DOHH2 (cell line): ENCODE data around the gene OSR1.

ENCODE experiments used
- H3F3A ChIP-seq: fragments of 200-600 bp; sonication (generic), shearing (Covaris generic); 2 replicates; pipeline ENCODE4 v1.6.0; 2016; ENCODE audit warnings: antibody characterized with exemption, mild to moderate bottlenecking; ENCODE audit not compliant: control insufficient read depth, insufficient read depth
- H3K27ac ChIP-seq: fragments of 200-600 bp; sonication (generic); 2 replicates; pipeline ENCODE4 v1.5.1; 2014; ENCODE audit warnings: low read depth, mild to moderate bottlenecking, low read length, moderate library complexity
- H3K27me3 ChIP-seq: fragments of 200-600 bp; sonication (generic); 2 replicates; pipeline ENCODE4 v1.6.1; 2014; ENCODE audit warnings: mild to moderate bottlenecking, low read length, mixed read lengths; ENCODE audit not compliant: control insufficient read depth
- H3K36me3 ChIP-seq: fragments of 200-600 bp; sonication (generic); 2 replicates; pipeline ENCODE4 v1.6.1; 2014; ENCODE audit warnings: mild to moderate bottlenecking, low read length, moderate library complexity, mixed read lengths; ENCODE audit not compliant: control insufficient read depth
- H3K4me1 ChIP-seq: fragments of 200-600 bp; sonication (generic); 2 replicates; pipeline ENCODE4 v1.6.1; 2014; ENCODE audit warnings: mild to moderate bottlenecking, low read length, mixed read lengths; ENCODE audit not compliant: control insufficient read depth
- H3K4me2 ChIP-seq: fragments of 200-600 bp; sonication (generic); 2 replicates; pipeline ENCODE4 v1.6.0; 2014; ENCODE audit warnings: mild to moderate bottlenecking, low read length, moderate library complexity
- H3K4me3 ChIP-seq: fragments of 200-600 bp; sonication (generic); 2 replicates; pipeline ENCODE4 v1.5.1; 2014; ENCODE audit warnings: mild to moderate bottlenecking, low read length, mixed read lengths
- H3K79me2 ChIP-seq: fragments of 200-600 bp; sonication (generic); 2 replicates; pipeline ENCODE4 v1.6.1; 2014; ENCODE audit warnings: mild to moderate bottlenecking, low read length, mixed read lengths; ENCODE audit not compliant: control insufficient read depth
- H3K9me2 ChIP-seq: fragments of 200-600 bp; sonication (generic); replicated peaks from 2 replicates; pipeline ENCODE4 v1.6.1; 2014; ENCODE audit warnings: mild to moderate bottlenecking, low read length, mixed read lengths; ENCODE audit not compliant: control insufficient read depth
- H3K9me3 ChIP-seq: fragments of 200-600 bp; sonication (generic); 2 replicates; pipeline ENCODE4 v1.6.1; 2014; ENCODE audit warnings: antibody characterized with exemption, low read length, mixed read lengths; ENCODE audit not compliant: control insufficient read depth, insufficient read depth
- H4K20me1 ChIP-seq: fragments of 200-600 bp; sonication (generic); 2 replicates; pipeline ENCODE4 v1.6.0; 2014; ENCODE audit warnings: low read depth, mild to moderate bottlenecking, antibody characterized with exemption, low read length, moderate library complexity; ENCODE audit not compliant: control insufficient read depth, insufficient read depth
- CTCF ChIP-seq: fragments of 200-600 bp; sonication (generic); IDR thresholded peaks from one replicate; pipeline ENCODE4 v1.5.1; 2014; ENCODE audit warnings: antibody characterized with exemption, mild to moderate bottlenecking, low read depth, low read length; ENCODE audit not compliant: poor library complexity, severe bottlenecking
- EZH2phosphoT487 ChIP-seq: fragments of 200-600 bp; sonication (generic); IDR thresholded peaks from 2 replicates; pipeline ENCODE4 v1.6.1; 2017; ENCODE audit warnings: borderline replicate concordance, mild to moderate bottlenecking, antibody characterized with exemption, low read length, moderate library complexity, mixed read lengths

Gene OSR1

GRCh38 chr2:19330436-19330835, 28.0 kb downstream of the OSR1 start:
- no peaks in the 10 kb centered on the region for H3K4me1 ChIP-seq
- no peaks in the 10 kb centered on the region for H3K79me2 ChIP-seq
- H3K27ac ChIP-seq, result no peak overlapping the region
- H3K4me3 ChIP-seq, result no peak overlapping the region
- no peak overlapping the region for H3K4me2 ChIP-seq
- H3K9me2 ChIP-seq, result no peaks in the 10 kb centered on the region
- no peaks in the 10 kb centered on the region; the same call in 1 of the 2 replicates for H3K27me3 ChIP-seq
- no peaks in the 10 kb centered on the region for H3F3A ChIP-seq
- no peaks in the 10 kb centered on the region for H4K20me1 ChIP-seq
- no peaks in the 10 kb centered on the region for H3K9me3 ChIP-seq
- TF ChIP-seq CTCF (no peak), EZH2phosphoT487 (no peak)
- no peaks in the 10 kb centered on the region for H3K36me3 ChIP-seq

GRCh38 chr2:19329445-19329844, 29.0 kb downstream of the OSR1 start:
- no peak overlapping the region for H3K27ac ChIP-seq
- H3K9me3 ChIP-seq, result no peaks in the 10 kb centered on the region
- no peaks in the 10 kb centered on the region for H3K9me2 ChIP-seq
- H3K27me3 ChIP-seq, result no peaks in the 10 kb centered on the region; the same call in 1 of the 2 replicates
- H3K4me1 ChIP-seq, result no peaks in the 10 kb centered on the region
- no peaks in the 10 kb centered on the region for H3F3A ChIP-seq
- TF ChIP-seq CTCF, result no peak
- no peak for TF ChIP-seq EZH2phosphoT487
- no peaks in the 10 kb centered on the region for H3K79me2 ChIP-seq
- H3K36me3 ChIP-seq, result no peaks in the 10 kb centered on the region
- no peaks in the 10 kb centered on the region for H4K20me1 ChIP-seq
- no peak overlapping the region for H3K4me2 ChIP-seq
- H3K4me3 ChIP-seq, result no peak overlapping the region

DNA sequence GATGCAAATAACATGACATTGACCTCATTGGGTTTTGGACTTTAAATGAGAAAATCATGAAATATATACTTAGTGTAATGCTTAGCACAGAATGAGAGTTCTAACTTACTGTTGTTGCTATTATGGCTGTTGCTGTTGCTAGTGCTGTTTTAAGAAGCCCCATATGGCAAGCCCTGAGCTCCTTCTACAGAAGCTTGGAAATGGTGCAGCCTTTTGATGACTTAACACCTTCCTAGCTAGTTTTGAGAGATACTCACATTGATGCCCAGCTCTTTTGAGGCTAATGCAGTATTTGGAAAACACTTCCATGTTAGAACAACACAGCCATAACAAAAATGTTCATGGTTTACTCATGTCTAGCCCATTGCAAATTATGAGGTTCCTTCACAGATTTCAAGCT, 30.9 kb downstream of the OSR1 start:
- no peak overlapping the region for H3K4me2 ChIP-seq
- no peaks in the 10 kb centered on the region for H3K4me1 ChIP-seq
- H3K79me2 ChIP-seq, result no peaks in the 10 kb centered on the region
- no peaks in the 10 kb centered on the region; the same call in 1 of the 2 replicates for H3K27me3 ChIP-seq
- no peak overlapping the region for H3K4me3 ChIP-seq
- no peaks in the 10 kb centered on the region for H3F3A ChIP-seq
- no peaks in the 10 kb centered on the region for H4K20me1 ChIP-seq
- H3K9me2 ChIP-seq, result no peaks in the 10 kb centered on the region
- TF ChIP-seq EZH2phosphoT487, result no peak
- TF ChIP-seq CTCF, result no peak
- H3K9me3 ChIP-seq, result no peaks in the 10 kb centered on the region
- no peak overlapping the region for H3K27ac ChIP-seq
- no peaks in the 10 kb centered on the region for H3K36me3 ChIP-seq
